Measurements from ENCODE around the gene ANKRD63.

Gene ANKRD63

GRCh38 chr15:40314723-40315276 lies 31.9 kb upstream of the ANKRD63 start:
- H3K27ac ChIP-seq (ENCODE audit: low read depth in 2 of 2, low read length in 2 of 2): no peak overlapping the region
- no peak overlapping the region for H3K9ac ChIP-seq (ENCODE audit: low read depth in 1 of 2, low read length in 2 of 2)
- H3K27me3 ChIP-seq (ENCODE audit: control insufficient read depth in 2 of 2, insufficient read depth in 2 of 2, low read length in 2 of 2): no peaks in the 10 kb centered on the region

DNA sequence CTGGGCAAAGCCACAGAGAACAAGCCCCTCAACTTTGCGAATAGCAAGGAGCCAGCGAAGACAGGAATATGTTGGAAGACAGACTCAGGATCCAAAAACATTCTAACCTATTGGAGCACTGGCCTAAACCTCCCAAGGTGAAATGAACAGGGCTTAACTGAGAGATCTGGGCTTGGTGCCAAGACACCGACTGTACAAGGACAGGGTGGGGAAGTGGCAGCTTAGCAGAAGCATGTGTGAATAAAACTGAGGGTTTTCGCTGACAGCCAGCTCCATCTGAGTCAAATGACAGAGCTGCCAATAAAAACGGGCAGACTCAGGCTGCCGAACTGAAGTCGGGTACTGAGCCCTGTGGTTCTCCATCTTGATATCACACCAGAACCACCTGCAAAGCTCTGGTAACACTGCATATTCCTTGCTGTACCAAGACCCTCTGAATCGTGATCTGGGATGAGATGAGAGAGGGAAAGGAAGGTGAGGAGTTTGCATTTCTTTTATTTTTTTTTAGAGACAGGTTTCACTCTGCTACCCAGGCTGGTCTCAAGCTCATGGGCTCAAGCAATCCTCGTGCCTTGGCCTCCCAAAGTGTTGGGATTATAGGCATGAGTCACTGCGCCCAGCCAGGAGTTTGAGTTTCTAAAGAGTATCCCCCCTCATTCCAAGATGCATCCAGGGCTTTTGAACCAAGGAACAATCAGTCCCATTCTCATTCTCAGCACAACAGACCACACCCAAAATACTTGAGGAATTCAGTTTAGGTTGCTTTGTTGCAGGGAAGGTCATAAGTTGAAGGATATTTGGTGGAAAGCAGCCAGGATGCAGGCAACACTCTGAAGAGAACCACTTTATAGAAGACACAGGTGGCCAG lies 30.9 kb upstream of the ANKRD63 start:
- Histone ChIP-seq H3K27ac (ENCODE audit: low read depth in 2 of 2, low read length in 2 of 2) (no peak overlapping the region), H3K36me3 (ENCODE audit: control insufficient read depth in 2 of 2, insufficient read depth in 2 of 2, low read length in 2 of 2) (no peaks in the 10 kb centered on the region), H3K9me3 (ENCODE audit: control insufficient read depth in 2 of 2, low read length in 2 of 2) (no peaks in the 10 kb centered on the region), H3K4me1 (ENCODE audit: control insufficient read depth in 2 of 2, insufficient read depth in 2 of 2, low read length in 2 of 2) (peaks cover 6 to 12% of the 10 kb centered on the region in 2 donors), H3K9ac (ENCODE audit: low read depth in 1 of 2, low read length in 2 of 2) (peak overlapping the region in 1 of 2 donors; percentile 41), H3K27me3 (ENCODE audit: control insufficient read depth in 2 of 2, insufficient read depth in 2 of 2, low read length in 2 of 2) (no peaks in the 10 kb centered on the region), H3K4me3 (ENCODE audit: low read length in 2 of 2) (no peak overlapping the region)

More at GRCh38 chr15:40314723-40315276, 31.9 kb upstream of the ANKRD63 start:
- Histone ChIP-seq H3K9me3 (ENCODE audit: control insufficient read depth in 2 of 2, low read length in 2 of 2) (no peaks in the 10 kb centered on the region), H3K4me1 (ENCODE audit: control insufficient read depth in 2 of 2, insufficient read depth in 2 of 2, low read length in 2 of 2) (peaks cover 3 to 9% of the 10 kb centered on the region in 2 donors), H3K4me3 (ENCODE audit: low read length in 2 of 2) (no peak overlapping the region), H3K36me3 (ENCODE audit: control insufficient read depth in 2 of 2, insufficient read depth in 2 of 2, low read length in 2 of 2) (no peaks in the 10 kb centered on the region)

- Histone ChIP-seq H3K9ac (ENCODE audit: low read depth in 1 of 2, low read length in 2 of 2) (no peak overlapping the region), H3K9me3 (ENCODE audit: control insufficient read depth in 2 of 2, low read length in 2 of 2) (no peaks in the 10 kb centered on the region), H3K27me3 (ENCODE audit: control insufficient read depth in 2 of 2, insufficient read depth in 2 of 2, low read length in 2 of 2) (no peaks in the 10 kb centered on the region), H3K4me1 (ENCODE audit: control insufficient read depth in 2 of 2, insufficient read depth in 2 of 2, low read length in 2 of 2) (peaks cover 12 to 14% of the 10 kb centered on the region in 2 donors), H3K4me3 (ENCODE audit: low read length in 2 of 2) (no peak overlapping the region), H3K27ac (ENCODE audit: low read depth in 2 of 2, low read length in 2 of 2) (no peak overlapping the region), H3K36me3 (ENCODE audit: control insufficient read depth in 2 of 2, insufficient read depth in 2 of 2, low read length in 2 of 2) (no peaks in the 10 kb centered on the region)
These were observed 29.7 kb upstream of the ANKRD63 start for GRCh38 chr15:40312370-40313158.

DNA sequence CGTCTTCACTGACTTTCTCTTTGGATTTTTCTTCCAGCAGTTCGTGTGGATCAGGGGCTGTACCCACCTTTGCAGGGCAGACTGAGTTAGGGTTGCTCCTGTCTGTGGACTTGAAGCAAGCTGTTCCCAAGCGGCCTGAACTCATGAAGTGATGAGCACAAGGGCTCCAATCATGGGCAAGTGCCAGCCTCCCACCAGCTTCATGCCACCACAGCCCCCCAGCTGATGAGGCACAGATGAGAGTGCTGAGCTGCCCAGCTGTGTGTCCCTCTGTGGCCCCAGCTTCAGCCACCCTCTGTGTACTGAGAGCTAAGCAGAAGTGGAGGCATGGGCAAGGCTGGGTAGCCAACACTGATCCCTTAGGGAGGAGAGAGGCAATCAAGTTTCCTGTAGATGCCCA lies 28.1 kb upstream of the ANKRD63 start:
- H3K4me1 ChIP-seq (ENCODE audit: control insufficient read depth in 2 of 2, insufficient read depth in 2 of 2, low read length in 2 of 2): peaks cover 14 to 19% of the 10 kb centered on the region in 2 donors
- no peaks in the 10 kb centered on the region for H3K36me3 ChIP-seq (ENCODE audit: control insufficient read depth in 2 of 2, insufficient read depth in 2 of 2, low read length in 2 of 2)
- H3K27ac ChIP-seq (ENCODE audit: low read depth in 2 of 2, low read length in 2 of 2): no peak overlapping the region
- H3K9ac ChIP-seq (ENCODE audit: low read depth in 1 of 2, low read length in 2 of 2): no peak overlapping the region
- no peaks in the 10 kb centered on the region for H3K27me3 ChIP-seq (ENCODE audit: control insufficient read depth in 2 of 2, insufficient read depth in 2 of 2, low read length in 2 of 2)
- no peak overlapping the region for H3K4me3 ChIP-seq (ENCODE audit: low read length in 2 of 2)
- no peaks in the 10 kb centered on the region for H3K9me3 ChIP-seq (ENCODE audit: control insufficient read depth in 2 of 2, low read length in 2 of 2)

DNA sequence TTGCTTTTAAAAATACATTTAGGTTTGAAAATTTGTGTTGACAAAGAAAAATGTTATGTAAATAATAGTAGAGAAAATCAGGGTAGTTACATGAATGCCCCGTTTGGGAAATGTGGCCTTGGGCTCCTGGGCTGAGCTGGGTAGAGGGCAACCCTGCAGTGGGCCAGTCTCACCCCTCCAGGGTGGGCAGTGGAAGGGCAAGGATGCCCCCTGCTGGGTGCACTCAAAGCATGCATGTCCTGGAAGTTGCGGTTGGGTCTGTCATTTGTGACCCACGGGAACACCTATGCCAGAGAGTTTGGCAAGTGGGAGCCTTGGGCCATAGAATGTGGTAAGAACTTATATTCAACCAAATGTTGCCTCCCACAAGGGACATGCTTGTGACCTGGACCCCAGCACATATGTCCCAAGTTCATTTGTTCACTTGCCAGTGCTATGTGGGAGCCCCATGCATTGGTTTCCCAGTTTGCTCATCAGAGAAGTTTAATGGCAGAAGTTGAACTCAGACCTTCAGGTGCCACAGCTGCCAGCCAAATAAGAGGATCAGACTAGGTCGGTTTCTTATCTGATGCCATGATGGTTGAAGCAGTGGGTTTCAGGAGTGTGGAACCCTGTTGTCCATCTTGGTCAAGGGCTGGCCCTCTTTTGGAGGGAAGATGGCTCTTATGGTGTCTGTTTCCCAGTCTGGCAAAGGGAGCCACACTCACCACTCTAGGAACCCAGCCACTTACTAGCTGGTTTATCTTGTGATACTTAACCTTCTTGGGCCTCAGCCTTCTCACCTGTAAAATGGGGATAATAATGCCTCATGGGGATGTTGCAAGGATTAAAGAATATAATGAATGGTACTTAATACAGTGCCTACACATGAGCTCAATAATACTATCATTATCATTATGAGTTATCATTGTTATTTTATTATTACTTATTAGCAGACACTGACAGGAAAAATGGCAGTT lies 27.4 kb upstream of the ANKRD63 start:
- Histone ChIP-seq H3K27ac (ENCODE audit: low read depth in 2 of 2, low read length in 2 of 2) (no peak overlapping the region), H3K4me1 (ENCODE audit: control insufficient read depth in 2 of 2, insufficient read depth in 2 of 2, low read length in 2 of 2) (peaks cover 14 to 19% of the 10 kb centered on the region in 2 donors), H3K9ac (ENCODE audit: low read depth in 1 of 2, low read length in 2 of 2) (no peak overlapping the region), H3K4me3 (ENCODE audit: low read length in 2 of 2) (no peak overlapping the region), H3K36me3 (ENCODE audit: control insufficient read depth in 2 of 2, insufficient read depth in 2 of 2, low read length in 2 of 2) (no peaks in the 10 kb centered on the region), H3K27me3 (ENCODE audit: control insufficient read depth in 2 of 2, insufficient read depth in 2 of 2, low read length in 2 of 2) (no peaks in the 10 kb centered on the region), H3K9me3 (ENCODE audit: control insufficient read depth in 2 of 2, low read length in 2 of 2) (no peaks in the 10 kb centered on the region)

- no peaks in the 10 kb centered on the region for H3K27me3 ChIP-seq (ENCODE audit: control insufficient read depth in 2 of 2, insufficient read depth in 2 of 2, low read length in 2 of 2)
- H3K9ac ChIP-seq (ENCODE audit: low read depth in 1 of 2, low read length in 2 of 2): no peak overlapping the region
- H3K27ac ChIP-seq (ENCODE audit: low read depth in 2 of 2, low read length in 2 of 2): peak overlapping the region in 1 of 2 donors; percentile 89
- H3K4me1 ChIP-seq (ENCODE audit: control insufficient read depth in 2 of 2, insufficient read depth in 2 of 2, low read length in 2 of 2): peaks cover 14 to 19% of the 10 kb centered on the region in 2 donors
- H3K4me3 ChIP-seq (ENCODE audit: low read length in 2 of 2): peak overlapping the region in 1 of 2 donors; percentile 57
- no peaks in the 10 kb centered on the region for H3K36me3 ChIP-seq (ENCODE audit: control insufficient read depth in 2 of 2, insufficient read depth in 2 of 2, low read length in 2 of 2)
- no peaks in the 10 kb centered on the region for H3K9me3 ChIP-seq (ENCODE audit: control insufficient read depth in 2 of 2, low read length in 2 of 2)
These were observed 26.5 kb upstream of the ANKRD63 start for GRCh38 chr15:40309344-40309862.

GRCh38 chr15:40307421-40308211 lies 24.8 kb upstream of the ANKRD63 start, which contains the start of gene PLCB2:
Gene PLCB2 (minus strand): TSS chr15:40307935. CDS start chr15:40307672, 263 bp downstream.
- H3K9me3 ChIP-seq (ENCODE audit: control insufficient read depth in 2 of 2, low read length in 2 of 2): no peaks in the 10 kb centered on the region
- H3K4me3 ChIP-seq (ENCODE audit: low read length in 2 of 2): peak within 1 kb of the TSS; percentile 53 to 73
- H3K4me1 ChIP-seq (ENCODE audit: control insufficient read depth in 2 of 2, insufficient read depth in 2 of 2, low read length in 2 of 2): peaks cover 5 to 16% of the 10 kb centered on the region in 2 donors
- H3K36me3 ChIP-seq (ENCODE audit: control insufficient read depth in 2 of 2, insufficient read depth in 2 of 2, low read length in 2 of 2): peaks cover 0 to 3% of the 10 kb centered on the region in 2 donors
- peak within 1 kb of the TSS; percentile 64 to 89 for H3K27ac ChIP-seq (ENCODE audit: low read depth in 2 of 2, low read length in 2 of 2)
- H3K27me3 ChIP-seq (ENCODE audit: control insufficient read depth in 2 of 2, insufficient read depth in 2 of 2, low read length in 2 of 2): no peaks in the 10 kb centered on the region
- H3K9ac ChIP-seq (ENCODE audit: low read depth in 1 of 2, low read length in 2 of 2): peak within 1 kb of the TSS; percentile 50 to 78

GRCh38 chr15:40306908-40307307 lies 24.0 kb upstream of the ANKRD63 start:
- Histone ChIP-seq H3K36me3 (ENCODE audit: control insufficient read depth in 2 of 2, insufficient read depth in 2 of 2, low read length in 2 of 2) (peaks cover 0 to 3% of the 10 kb centered on the region in 2 donors), H3K27ac (ENCODE audit: low read depth in 2 of 2, low read length in 2 of 2) (peak overlapping the region in 1 of 2 donors; percentile 67), H3K9ac (ENCODE audit: low read depth in 1 of 2, low read length in 2 of 2) (peak overlapping the region in 1 of 2 donors; percentile 63), H3K4me3 (ENCODE audit: low read length in 2 of 2) (peak overlapping the region; percentile 53 to 73), H3K9me3 (ENCODE audit: control insufficient read depth in 2 of 2, low read length in 2 of 2) (no peaks in the 10 kb centered on the region), H3K27me3 (ENCODE audit: control insufficient read depth in 2 of 2, insufficient read depth in 2 of 2, low read length in 2 of 2) (no peaks in the 10 kb centered on the region), H3K4me1 (ENCODE audit: control insufficient read depth in 2 of 2, insufficient read depth in 2 of 2, low read length in 2 of 2) (peaks cover 5 to 16% of the 10 kb centered on the region in 2 donors)
